Fibroblast of villous mesenchyme (primary cell): ENCODE results near the gene HAGHL. TPM values are rescaled to one million over a fixed set of nuclear protein-coding genes. Genes with fewer than 3 reads are reported as not detected.
"Not testable (repeated sequence)": the region's sequence is repeated elsewhere in the genome, so short reads cannot be mapped to it uniquely, and the experiment has no call there.

Experiments used
- DNase-seq: peaks from one replicate; pipeline ENCODE4 v3.0.0-alpha.2; 2010; ENCODE audit warnings: low read depth
- H3K4me3 ChIP-seq: 2 replicates; pipeline ENCODE4 v1.5.1; 2011; ENCODE audit warnings: low read depth, mild to moderate bottlenecking, low read length
- CTCF ChIP-seq: IDR thresholded peaks from 2 replicates; pipeline ENCODE4 v1.5.1; 2012; ENCODE audit warnings: low read depth, mild to moderate bottlenecking, low read length; ENCODE audit not compliant: insufficient read depth
- total RNA-seq: library from RNA; depleted of rRNA; stranded (reverse); fragments of >200 nt; gene quantifications from 2 replicates; pipeline ENCODE4 v1.2.3, GENCODE V29; 2012

Gene HAGHL
- total RNA-seq, 1 donor, result 14.7 TPM

- no peak overlapping the region for H3K4me3 ChIP-seq
- DNase-seq, result no peak
- no peak for TF ChIP-seq CTCF
These were observed 47.4 kb downstream of the HAGHL start for GRCh38 chr16:774086-775001.

GRCh38 chr16:775236-775796, 48.4 kb downstream of the HAGHL start:
- TF ChIP-seq CTCF, result no peak
- no peak overlapping the region for H3K4me3 ChIP-seq
- no peak for DNase-seq

- not testable (repeated sequence) for DNase-seq, H3K4me3 ChIP-seq
These were observed 49.4 kb downstream of the HAGHL start for GRCh38 chr16:776298-776697.

GRCh38 chr16:776824-777223, 49.9 kb downstream of the HAGHL start:
- no peak for TF ChIP-seq CTCF
- no peak overlapping the region for H3K4me3 ChIP-seq
- DNase-seq, result no peak

- no peak overlapping the region for H3K4me3 ChIP-seq
- DNase-seq, result no peak
- TF ChIP-seq CTCF, result no peak
These were observed 50.9 kb downstream of the HAGHL start for GRCh38 chr16:777826-778225.

GRCh38 chr16:778447-778846, 51.5 kb downstream of the HAGHL start:
- DNase-seq, result no peak
- no peak overlapping the region for H3K4me3 ChIP-seq
- TF ChIP-seq CTCF, result no peak

- DNase-seq, result no peak
- H3K4me3 ChIP-seq, result no peak overlapping the region
- no peak for TF ChIP-seq CTCF
These were observed 52.1 kb downstream of the HAGHL start for GRCh38 chr16:778909-779527.
